ENCODE measurements around the gene TTC39C.
"Not testable (repeated sequence)": the region's sequence is repeated elsewhere in the genome, so short reads cannot be mapped to it uniquely, and the experiment has no call there.

Gene TTC39C

DNA sequence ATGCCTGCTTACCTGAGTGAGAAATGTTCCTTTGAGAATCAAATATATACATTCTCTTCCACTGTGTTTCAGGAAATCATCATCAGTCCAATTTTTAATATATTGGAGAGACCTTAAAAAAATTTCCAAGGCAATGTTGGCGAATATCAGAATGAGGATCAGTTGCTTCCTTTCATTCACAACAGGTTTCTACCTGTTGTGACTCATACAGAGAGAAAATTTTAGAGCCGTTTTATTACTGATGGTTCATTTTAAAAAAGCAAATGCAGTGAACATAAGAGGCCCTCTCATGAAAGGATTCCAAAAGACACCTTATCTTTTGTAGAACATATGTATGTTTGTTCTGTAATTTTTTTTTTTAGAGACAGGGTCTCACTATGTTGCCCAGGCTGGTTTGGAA is 42.0 kb downstream of the TTC39C start:
- no peak overlapping the region for H3K4me3 ChIP-seq (ENCODE audit: control insufficient read depth, low read depth, low read length)
- DNase-seq (ENCODE audit: low read depth) = no peak
- TF ChIP-seq, protein P1, sequence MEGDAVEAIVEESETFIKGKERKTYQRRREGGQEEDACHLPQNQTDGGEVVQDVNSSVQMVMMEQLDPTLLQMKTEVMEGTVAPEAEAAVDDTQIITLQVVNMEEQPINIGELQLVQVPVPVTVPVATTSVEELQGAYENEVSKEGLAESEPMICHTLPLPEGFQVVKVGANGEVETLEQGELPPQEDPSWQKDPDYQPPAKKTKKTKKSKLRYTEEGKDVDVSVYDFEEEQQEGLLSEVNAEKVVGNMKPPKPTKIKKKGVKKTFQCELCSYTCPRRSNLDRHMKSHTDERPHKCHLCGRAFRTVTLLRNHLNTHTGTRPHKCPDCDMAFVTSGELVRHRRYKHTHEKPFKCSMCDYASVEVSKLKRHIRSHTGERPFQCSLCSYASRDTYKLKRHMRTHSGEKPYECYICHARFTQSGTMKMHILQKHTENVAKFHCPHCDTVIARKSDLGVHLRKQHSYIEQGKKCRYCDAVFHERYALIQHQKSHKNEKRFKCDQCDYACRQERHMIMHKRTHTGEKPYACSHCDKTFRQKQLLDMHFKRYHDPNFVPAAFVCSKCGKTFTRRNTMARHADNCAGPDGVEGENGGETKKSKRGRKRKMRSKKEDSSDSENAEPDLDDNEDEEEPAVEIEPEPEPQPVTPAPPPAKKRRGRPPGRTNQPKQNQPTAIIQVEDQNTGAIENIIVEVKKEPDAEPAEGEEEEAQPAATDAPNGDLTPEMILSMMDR (IDR thresholded peaks at IDR 0.05; ENCODE audit: control insufficient read depth, insufficient read depth, low read depth, low read length, missing control alignments) = no peak

DNA sequence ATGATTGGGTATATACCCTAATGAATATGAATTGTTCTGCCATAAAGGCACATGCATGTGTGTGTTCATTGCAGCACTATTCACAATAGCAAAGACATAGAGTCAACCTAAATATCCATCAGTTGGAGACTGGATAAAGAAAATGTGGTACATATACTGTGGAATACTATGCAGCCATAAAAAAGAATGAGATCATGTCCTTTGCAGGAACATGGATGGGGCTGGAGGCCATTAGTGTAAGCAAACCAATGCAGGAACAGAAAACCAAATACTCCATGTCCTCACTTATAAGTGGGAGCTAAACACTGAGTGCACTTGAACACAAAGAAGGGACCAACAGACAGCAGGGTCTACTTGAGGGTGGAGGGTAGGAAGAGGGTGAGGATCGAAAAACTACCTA is 43.2 kb downstream of the TTC39C start:
- H3K4me3 ChIP-seq (ENCODE audit: control insufficient read depth, low read depth, low read length) = no peak overlapping the region
- DNase-seq (ENCODE audit: low read depth) = no peak
- TF ChIP-seq, protein P1 (IDR thresholded peaks at IDR 0.05; ENCODE audit: control insufficient read depth, insufficient read depth, low read depth, low read length, missing control alignments) = no peak

DNA sequence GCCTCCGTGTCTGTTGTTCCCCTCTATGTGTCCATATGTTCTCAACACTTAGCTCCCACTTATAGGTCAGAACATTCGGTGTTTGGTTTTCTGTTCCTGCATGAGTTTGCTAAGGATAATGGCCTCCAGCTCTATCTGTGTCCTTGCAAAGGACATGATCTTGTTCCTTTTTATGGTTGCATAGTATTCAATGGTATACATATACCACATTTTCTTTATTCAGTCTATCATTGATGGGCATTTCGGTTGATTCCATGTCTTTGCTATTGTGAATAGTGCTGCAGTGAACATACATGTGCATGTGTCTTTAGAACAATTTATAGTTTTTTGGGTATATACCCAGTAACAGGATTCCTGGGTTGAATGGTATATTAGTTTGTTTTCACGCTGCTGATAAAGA is 44.8 kb downstream of the TTC39C start:
- not testable (repeated sequence) for H3K4me3 ChIP-seq (ENCODE audit: control insufficient read depth, low read depth, low read length); DNase-seq (ENCODE audit: low read depth)

DNA sequence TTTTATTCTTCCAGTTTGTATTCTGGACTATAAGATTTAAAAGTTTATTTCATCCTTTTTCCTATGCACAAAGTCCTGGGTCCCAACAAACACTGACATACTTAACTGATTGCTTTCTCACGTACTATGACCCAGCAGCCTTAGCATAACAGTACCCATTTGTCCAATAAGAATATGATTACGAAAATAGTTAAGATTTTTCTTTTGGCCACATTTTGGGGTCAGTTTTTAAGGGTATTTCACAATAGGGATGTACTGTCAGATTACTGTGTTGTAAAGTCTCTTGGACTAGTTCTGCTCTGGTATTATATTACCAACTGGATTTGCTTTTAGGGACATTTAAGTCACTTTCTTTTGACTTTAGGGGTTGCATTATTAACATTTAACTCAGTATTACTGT is 46.1 kb downstream of the TTC39C start:
- no peak overlapping the region for H3K4me3 ChIP-seq (ENCODE audit: control insufficient read depth, low read depth, low read length)
- no peak for DNase-seq (ENCODE audit: low read depth)
- TF ChIP-seq, protein P1 (IDR thresholded peaks at IDR 0.05; ENCODE audit: control insufficient read depth, insufficient read depth, low read depth, low read length, missing control alignments) = no peak

DNA sequence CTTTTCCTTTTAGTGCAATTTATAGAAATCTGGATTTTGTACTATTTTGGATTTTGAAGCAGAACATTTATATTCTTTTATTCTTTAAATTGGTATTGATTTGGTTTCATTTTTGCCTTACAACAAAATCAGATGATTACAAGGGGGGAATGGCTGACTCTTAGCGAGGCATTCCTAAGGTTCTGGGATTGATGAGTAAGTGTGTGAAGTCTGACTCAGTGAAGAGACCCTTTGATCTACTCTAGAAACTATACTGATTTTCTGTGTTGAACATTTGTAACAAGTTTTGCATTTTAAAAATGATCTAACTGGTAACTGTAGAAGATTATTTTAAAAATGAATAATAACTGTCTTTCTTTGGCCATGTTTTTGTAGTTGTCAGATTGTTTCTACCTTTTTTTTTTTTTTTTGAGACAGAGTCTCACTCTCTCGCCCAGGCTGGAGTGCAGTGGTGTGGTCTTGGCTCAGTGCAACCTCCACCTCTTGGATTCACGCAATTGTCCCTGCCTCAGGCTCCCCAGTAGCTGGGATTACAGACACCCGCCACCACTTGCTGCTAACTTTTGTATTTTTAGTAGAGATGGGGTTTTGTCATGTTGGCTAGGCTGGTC is 48.7 kb downstream of the TTC39C start:
- TF ChIP-seq, protein P1 (IDR thresholded peaks at IDR 0.05; ENCODE audit: control insufficient read depth, insufficient read depth, low read depth, low read length, missing control alignments) = no peak
- H3K4me3 ChIP-seq (ENCODE audit: control insufficient read depth, low read depth, low read length) = no peak overlapping the region
- DNase-seq (ENCODE audit: low read depth) = no peak

DNA sequence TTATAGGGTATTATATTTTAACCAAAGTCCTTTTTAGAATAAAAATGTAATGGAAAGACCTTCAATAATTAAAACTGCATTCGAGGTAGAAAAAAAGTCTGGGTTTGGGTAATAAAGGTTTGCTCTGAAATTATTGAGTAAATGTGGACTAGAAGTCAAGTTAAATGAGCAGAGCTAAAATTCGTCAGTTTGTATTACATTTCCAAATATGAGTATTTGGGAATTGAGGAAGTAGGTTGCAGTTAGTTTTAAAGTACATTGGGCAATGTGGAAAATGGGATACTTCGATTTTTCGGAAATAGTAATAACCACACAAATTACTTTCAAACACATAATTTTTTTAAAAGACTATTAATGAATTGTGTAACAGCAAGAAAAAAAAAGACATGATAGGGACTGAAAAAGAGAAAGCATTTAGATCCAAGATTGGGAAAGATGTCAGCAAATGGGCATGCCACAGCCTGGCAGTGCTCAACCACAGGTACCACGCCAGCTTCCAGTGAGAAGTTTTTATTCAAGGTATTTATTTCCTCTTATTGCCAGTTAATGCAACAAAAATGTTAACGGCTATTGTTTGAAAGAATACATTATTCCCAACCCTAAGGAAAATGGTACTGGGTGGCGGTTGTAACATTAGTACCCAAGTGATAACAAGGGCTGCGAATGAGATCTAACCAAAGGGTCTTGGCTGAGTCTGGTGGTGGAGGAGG is 50.0 kb downstream of the TTC39C start:
- no peak for DNase-seq (ENCODE audit: low read depth)
- no peak overlapping the region for H3K4me3 ChIP-seq (ENCODE audit: control insufficient read depth, low read depth, low read length)
- TF ChIP-seq, protein P1 (IDR thresholded peaks at IDR 0.05; ENCODE audit: control insufficient read depth, insufficient read depth, low read depth, low read length, missing control alignments) = no peak

DNA sequence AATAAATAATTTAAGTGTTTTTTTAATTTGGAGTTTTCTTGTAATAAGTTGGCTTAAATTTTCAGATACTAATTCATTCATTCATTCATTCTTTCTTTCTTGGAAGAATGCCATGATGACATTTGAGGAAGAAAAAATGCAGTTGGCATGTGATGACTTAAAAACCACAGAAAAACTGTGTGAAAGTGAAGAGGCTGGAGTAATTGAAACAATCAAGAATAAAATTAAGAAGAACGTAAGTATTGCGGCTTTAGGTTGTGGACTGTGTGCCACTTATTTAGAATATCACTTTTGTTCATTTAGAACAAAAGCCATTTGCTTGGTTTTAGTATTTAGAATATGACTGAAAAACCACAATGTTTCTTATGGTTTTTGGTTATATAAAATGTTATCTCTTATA is 51.4 kb downstream of the TTC39C start:
- no peak overlapping the region for H3K4me3 ChIP-seq (ENCODE audit: control insufficient read depth, low read depth, low read length)
- TF ChIP-seq, protein P1 (IDR thresholded peaks at IDR 0.05; ENCODE audit: control insufficient read depth, insufficient read depth, low read depth, low read length, missing control alignments) = no peak
- no peak for DNase-seq (ENCODE audit: low read depth)
